GM18951 (cell line): ENCODE measurements around the gene NKAIN1.

Experiments
- POLR2A ChIP-seq: IDR thresholded peaks from 4 replicates; pipeline ENCODE4 v1.6.1; 2011; ENCODE audit warnings: mild to moderate bottlenecking; ENCODE audit not compliant: insufficient read length, insufficient read depth; ENCODE audit errors: extremely low read depth
- in situ Hi-C: fragments of 300-500 bp; cut with MboI; formaldehyde crosslinking; loops from one replicate; pipeline ENCODE4 v1.12.0; 2022; ENCODE audit warnings: low sequenced_read_pairs, mixed read lengths, inconsistent platforms; ENCODE audit not compliant: unreplicated experiment

NKAIN1 gene

GRCh38 chr1:31248276-31248675 lies 8.6 kb upstream of the NKAIN1 start:
- TF ChIP-seq POLR2A: no peak
- in situ Hi-C loops: no loop called here

DNA sequence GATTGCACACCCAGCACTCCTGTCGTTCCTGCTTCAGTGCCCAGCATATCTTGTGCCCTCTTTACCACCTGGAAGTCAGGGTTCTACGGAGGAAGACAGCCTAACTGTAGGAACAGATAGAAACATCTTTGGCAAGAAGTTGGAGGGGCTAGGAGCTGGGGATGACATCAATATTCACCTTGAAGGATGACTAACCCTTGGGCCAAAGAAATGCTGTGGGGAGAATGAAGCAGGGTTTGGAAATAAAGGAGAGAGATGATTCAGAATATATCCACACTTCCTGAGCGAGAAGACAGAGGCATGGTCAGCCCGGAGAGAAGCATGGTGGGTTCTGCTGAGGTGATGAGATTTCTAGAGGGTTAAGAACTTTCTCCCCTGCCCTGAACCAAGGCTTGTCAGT lies 4.6 kb upstream of the NKAIN1 start:
- TF ChIP-seq POLR2A: no peak
- in situ Hi-C loops: no loop called here

DNA sequence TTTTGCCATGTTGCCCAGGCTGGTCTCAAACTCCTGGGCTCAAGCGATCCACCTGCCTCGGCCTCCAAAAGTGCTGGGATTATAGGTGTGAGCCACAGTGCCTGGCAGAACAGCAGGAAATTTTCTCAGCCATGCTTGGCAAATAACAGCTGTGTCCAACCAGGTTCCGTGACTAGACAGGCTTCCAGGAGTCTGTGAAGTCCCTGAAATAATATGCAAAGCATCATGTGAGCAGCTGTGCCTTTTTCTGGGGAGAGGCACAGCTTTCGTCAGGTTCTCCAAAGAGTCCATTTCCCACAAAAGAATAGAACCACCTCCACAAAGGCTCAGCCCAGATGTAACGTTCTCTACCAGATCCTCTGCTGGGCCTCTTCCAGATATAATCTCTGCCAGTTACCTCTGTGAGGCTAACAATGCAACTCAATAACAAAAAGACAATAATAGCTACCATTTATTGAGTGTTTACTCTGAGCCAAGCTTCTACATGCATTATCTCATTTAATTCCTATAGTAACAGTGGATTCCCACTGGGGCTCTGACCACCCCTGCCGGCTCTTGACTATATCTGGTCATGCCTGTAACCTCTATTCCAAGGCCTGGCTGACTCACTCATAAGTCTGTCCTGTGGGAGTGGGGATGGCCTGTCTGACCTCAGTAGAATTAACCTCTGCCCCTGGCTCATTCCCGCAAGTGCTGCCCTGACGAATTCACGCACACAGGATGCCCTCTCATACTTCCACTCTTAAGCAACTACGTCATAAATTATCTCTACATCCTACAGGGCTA lies 4.0 kb upstream of the NKAIN1 start:
- no peak for TF ChIP-seq POLR2A

GRCh38 chr1:31241321-31241720 lies 1.6 kb upstream of the NKAIN1 start:
- in situ Hi-C loops: no loop called here
- TF ChIP-seq POLR2A: no peak

More for the DNA sequence above, 4.0 kb upstream of the NKAIN1 start:
- in situ Hi-C loops: no loop called here

- in situ Hi-C loops: no loop called here
- TF ChIP-seq POLR2A: no peak
These were observed 587 bp downstream of the NKAIN1 start for GRCh38 chr1:31238986-31239613.

DNA sequence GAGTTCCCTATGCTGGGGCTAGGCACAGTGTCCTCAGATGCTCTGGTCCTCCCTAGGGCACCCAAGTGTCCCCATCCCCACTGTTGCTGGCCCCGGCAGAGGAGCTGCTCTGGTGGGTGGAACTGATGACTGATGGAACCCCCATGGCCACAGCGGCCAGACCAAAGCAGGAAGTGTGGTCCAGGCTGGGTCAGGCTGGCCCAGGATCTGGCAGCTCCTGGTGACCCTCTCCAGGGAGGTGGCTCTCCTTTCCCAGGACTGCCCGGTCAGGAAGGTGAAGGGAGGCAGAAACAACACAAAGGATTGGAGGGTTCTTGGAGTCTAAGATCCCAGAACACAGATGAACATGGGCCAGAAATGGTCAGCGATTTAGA lies 1.1 kb downstream of the NKAIN1 start:
- in situ Hi-C loops: no loop called here
- TF ChIP-seq POLR2A: no peak

DNA sequence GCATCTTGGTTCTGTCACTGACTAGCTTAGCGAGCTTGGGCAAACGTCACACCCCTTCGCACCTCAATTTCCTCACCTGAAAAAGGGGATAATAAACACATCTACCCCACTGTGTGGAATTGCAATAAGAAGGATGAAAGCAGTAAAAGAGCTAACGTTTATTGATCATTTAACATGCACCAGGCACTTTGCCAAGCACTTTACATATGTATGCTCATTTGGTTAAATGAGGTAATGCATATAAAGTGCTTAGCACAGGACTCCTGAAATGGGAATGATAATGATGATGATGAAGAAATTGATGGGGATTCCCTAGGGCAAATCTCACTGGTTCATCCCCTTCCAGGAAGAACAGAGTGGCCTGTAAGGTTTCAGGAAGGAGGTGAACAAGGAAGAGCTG lies 4.8 kb downstream of the NKAIN1 start:
- in situ Hi-C loops: no loop called here
- no peak for TF ChIP-seq POLR2A

GRCh38 chr1:31234123-31234708 lies 5.5 kb downstream of the NKAIN1 start:
- in situ Hi-C loops: no loop called here
- TF ChIP-seq POLR2A: no peak

DNA sequence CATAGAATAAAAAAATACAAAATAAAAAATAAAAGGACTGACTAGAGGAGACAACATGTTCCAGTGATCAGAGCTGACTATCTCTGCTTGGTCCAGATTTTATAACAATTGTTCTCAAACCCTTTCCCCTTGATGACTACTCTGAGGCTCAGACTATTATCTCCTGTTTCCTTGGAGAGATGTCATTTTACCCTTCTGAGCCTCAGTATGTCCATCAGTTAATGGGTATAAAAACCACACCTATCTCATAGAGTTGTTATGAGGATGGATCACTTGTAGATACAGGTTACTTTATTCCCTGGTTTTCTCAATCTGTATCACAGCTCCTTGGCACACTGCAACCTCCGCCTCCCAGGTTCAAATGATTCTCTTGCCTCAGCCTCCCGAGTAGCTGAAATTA lies 7.0 kb downstream of the NKAIN1 start:
- no peak for TF ChIP-seq POLR2A
- in situ Hi-C loops: no loop called here

DNA sequence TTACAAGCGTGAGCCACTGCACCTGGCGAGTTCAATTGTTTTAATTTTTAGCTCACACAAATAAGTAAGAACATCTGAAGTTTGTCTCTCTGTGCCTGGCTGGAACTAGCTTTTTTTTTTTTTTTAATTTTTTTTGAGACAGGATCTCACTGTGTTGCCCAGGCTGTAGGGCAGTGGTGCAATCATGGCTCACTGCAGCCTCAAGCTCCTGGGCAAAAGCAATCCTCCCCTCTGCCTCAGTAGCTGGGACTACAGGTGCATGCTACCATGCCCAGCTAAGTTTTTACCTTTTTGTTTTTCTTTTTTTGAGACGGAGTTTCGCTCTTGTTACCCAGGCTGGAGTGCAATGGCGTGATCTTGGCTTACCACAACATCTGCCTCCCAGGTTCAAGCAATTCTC lies 7.9 kb downstream of the NKAIN1 start:
- no peak for TF ChIP-seq POLR2A
- in situ Hi-C loops: no loop called here

DNA sequence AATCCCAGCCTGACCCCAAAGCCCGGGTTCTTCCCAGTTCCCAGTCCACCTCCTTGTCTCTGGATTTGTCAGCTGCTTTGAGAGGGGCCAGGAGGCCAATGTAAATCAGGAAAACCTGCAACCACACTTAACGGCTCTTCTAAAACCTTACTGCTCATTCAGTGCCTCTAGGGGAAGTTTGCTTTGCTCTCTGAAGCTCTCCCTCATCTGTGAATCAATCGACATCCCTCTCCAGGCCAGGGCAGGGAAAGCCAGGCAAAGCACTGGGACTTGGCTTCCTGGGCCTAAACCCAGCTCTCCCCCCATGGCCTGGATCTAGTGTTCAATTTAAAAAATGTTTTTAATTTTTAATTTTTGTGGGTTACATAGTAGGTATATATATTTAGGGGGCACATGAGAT lies 9.3 kb downstream of the NKAIN1 start:
- no peak for TF ChIP-seq POLR2A
- in situ Hi-C loops: no loop called here

DNA sequence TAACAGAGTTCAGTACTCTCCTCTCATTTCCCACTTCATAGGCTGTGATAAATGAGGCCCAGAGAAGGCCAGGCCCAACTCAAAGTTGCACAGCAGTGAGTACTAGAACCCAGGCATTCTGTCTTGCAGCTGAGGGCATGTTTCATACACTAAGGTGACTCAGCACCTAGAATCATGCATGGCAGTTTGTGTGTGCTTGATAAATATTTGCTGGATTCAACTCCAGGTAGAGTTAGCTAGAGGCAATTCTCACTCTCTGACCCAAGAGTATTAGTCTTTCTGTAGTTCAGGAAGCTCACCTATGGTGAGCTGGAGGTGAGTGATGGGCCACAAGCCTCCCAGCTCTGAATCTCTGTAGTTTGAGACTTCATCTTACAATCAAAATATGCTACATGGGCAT lies 10.7 kb downstream of the NKAIN1 start:
- no peak for TF ChIP-seq POLR2A
- in situ Hi-C loops: no loop called here

DNA sequence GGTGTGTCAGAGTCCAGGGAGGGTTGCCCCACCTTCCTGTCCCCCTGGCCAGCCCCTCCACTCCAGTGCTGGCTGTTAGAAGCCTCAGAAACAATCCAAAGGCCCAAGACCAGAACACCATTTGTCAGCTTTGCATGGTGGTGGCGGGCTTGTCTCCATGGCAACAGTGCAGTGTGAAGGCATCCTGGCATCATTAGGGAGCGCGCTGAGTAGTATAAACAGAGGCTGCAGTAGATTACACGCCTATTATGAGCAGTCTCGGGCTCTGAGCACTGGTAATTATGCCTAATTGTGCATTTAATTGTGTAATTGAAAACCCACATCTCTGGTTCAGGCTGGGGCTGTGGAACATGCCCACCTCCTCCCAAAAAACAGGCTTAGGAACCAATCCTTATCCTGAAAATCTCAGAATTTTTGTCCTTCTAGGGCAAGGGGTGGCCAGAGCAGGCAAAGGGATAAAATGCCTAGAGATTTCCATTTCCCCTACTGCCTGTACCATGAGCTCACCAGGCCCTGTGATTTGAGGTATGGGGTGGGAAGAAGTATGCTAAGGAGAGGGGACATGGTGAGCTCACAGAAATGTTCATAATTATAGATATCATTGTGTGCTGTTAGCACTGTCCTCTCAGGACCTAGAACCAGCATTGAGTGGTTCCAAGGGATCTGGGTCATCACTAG lies 11.7 kb downstream of the NKAIN1 start:
- no peak for TF ChIP-seq POLR2A
- in situ Hi-C loops: no loop called here
